GM23338 (cell line): Measurements from ENCODE around the gene ART3. TPM values are rescaled to one million over a fixed set of nuclear protein-coding genes. Genes with fewer than 3 reads are reported as not detected.

Source experiments
- ATAC-seq: fragments of 200-7000 bp; cut with Tn5 transposase; 3 replicates; pipeline ENCODE4 v1.9.1; 2020
- DNase-seq: peaks from one replicate; pipeline ENCODE4 v3.0.0-alpha.2; 2015; ENCODE audit warnings: low spot score
- H2AFZ ChIP-seq: fragments of 200-600 bp; sonication (generic); 2 replicates; pipeline ENCODE4 v1.8.0; 2016; ENCODE audit warnings: antibody characterized with exemption, mild to moderate bottlenecking, moderate library complexity
- H3F3A ChIP-seq: fragments of 200-600 bp; sonication (generic); replicated peaks from 2 replicates; pipeline ENCODE4 v1.8.0; 2017; ENCODE audit warnings: antibody characterized with exemption, mixed run types, low read depth
- H3K27ac ChIP-seq: fragments of 200-600 bp; sonication (generic); 2 replicates; pipeline ENCODE4 v1.6.1; 2016; ENCODE audit warnings: low read depth
- H3K27me3 ChIP-seq: fragments of 200-600 bp; sonication (generic); 2 replicates; pipeline ENCODE4 v1.8.0; 2016; ENCODE audit warnings: mild to moderate bottlenecking, mixed run types, moderate library complexity; ENCODE audit not compliant: insufficient read depth
- H3K36me3 ChIP-seq: fragments of 200-600 bp; sonication (generic); 2 replicates; pipeline ENCODE4 v1.8.0; 2016; ENCODE audit warnings: mild to moderate bottlenecking; ENCODE audit not compliant: insufficient read depth
- H3K4me1 ChIP-seq: fragments of 200-600 bp; sonication (generic); 2 replicates; pipeline ENCODE4 v1.8.0; 2016; ENCODE audit warnings: mild to moderate bottlenecking, moderate library complexity; ENCODE audit not compliant: insufficient read depth
- H3K4me2 ChIP-seq: fragments of 200-600 bp; sonication (generic); 2 replicates; pipeline ENCODE4 v1.7.1; 2017; ENCODE audit warnings: mixed run types
- H3K4me3 ChIP-seq: fragments of 200-600 bp; sonication (generic); 2 replicates; pipeline ENCODE4 v1.6.1; 2016; ENCODE audit warnings: mixed run types
- H3K79me2 ChIP-seq: fragments of 200-600 bp; sonication (generic); replicated peaks from 2 replicates; pipeline ENCODE4 v1.8.0; 2017; ENCODE audit warnings: mild to moderate bottlenecking; ENCODE audit not compliant: insufficient read depth
- H3K9me2 ChIP-seq: fragments of 200-600 bp; sonication (generic); 2 replicates; pipeline ENCODE4 v1.8.0; 2017; ENCODE audit not compliant: insufficient read depth
- H4K20me1 ChIP-seq: fragments of 200-600 bp; sonication (generic); replicated peaks from 2 replicates; pipeline ENCODE4 v1.8.0; 2017; ENCODE audit warnings: mild to moderate bottlenecking; ENCODE audit not compliant: insufficient read depth
- H3K27ac Mint-ChIP-seq: 2 replicates; pipeline ENCODE4 v1.8.0; 2020; ENCODE audit warnings: inconsistent platforms, mild to moderate bottlenecking, moderate library complexity, mixed read lengths
- H3K27me3 Mint-ChIP-seq: 3 replicates; pipeline ENCODE4 v1.8.0; 2022; ENCODE audit warnings: low read depth, mild to moderate bottlenecking, moderate library complexity, mixed read lengths, inconsistent platforms; ENCODE audit not compliant: insufficient read depth, poor library complexity
- H3K36me3 Mint-ChIP-seq: 3 replicates; pipeline ENCODE4 v1.8.0; 2021; ENCODE audit warnings: low read depth, mild to moderate bottlenecking, inconsistent platforms, moderate library complexity, mixed read lengths
- H3K4me1 Mint-ChIP-seq: 3 replicates; pipeline ENCODE4 v1.8.0; 2020; ENCODE audit warnings: mild to moderate bottlenecking, inconsistent platforms, mixed read lengths
- H3K4me3 Mint-ChIP-seq: 3 replicates; pipeline ENCODE4 v1.8.0; 2021; ENCODE audit warnings: moderate library complexity, mild to moderate bottlenecking, inconsistent platforms, mixed read lengths
- H3K9me3 Mint-ChIP-seq: 3 replicates; pipeline ENCODE4 v1.8.0; 2020; ENCODE audit warnings: moderate library complexity, mild to moderate bottlenecking, inconsistent platforms, mixed read lengths
- CREB1 ChIP-seq: fragments of 250-450 bp; sonication (Bioruptor Pico); IDR thresholded peaks from 2 replicates; pipeline ENCODE4 v1.5.0; 2020; ENCODE audit warnings: low read depth, mild to moderate bottlenecking, moderate library complexity
- EZH2 ChIP-seq: fragments of 200-600 bp; sonication (generic); IDR thresholded peaks from one replicate; pipeline ENCODE4 v1.8.0; 2017; ENCODE audit warnings: antibody characterized with exemption, mild to moderate bottlenecking, low read depth; ENCODE audit not compliant: unreplicated experiment
- JUNB ChIP-seq: IDR thresholded peaks from one replicate; pipeline ENCODE4 v1.6.1; 2016; ENCODE audit warnings: antibody characterized with exemption; ENCODE audit not compliant: unreplicated experiment
- NANOG ChIP-seq: IDR thresholded peaks from 2 replicates; pipeline ENCODE4 v1.6.1; 2016; ENCODE audit warnings: antibody characterized with exemption, borderline replicate concordance
- STAT1 ChIP-seq: IDR thresholded peaks from one replicate; pipeline ENCODE4 v1.6.1; 2016; ENCODE audit warnings: antibody characterized with exemption; ENCODE audit not compliant: unreplicated experiment
- ZNF114 ChIP-seq: fragments of 250-450 bp; sonication (Bioruptor Pico); IDR thresholded peaks from 2 replicates; pipeline ENCODE4 v1.5.0; 2020; ENCODE audit warnings: mild to moderate bottlenecking, moderate library complexity
- ZNF331 ChIP-seq: fragments of 250-450 bp; sonication (Bioruptor Pico); IDR thresholded peaks from 2 replicates; pipeline ENCODE4 v1.5.0; 2020; ENCODE audit warnings: low read depth, mild to moderate bottlenecking, moderate library complexity
- polyA plus RNA-seq: library from polyadenylated mRNA; unstranded; fragments of >200 nt; fragmentation: Nextera tagmentation; extraction: Ambion mirVana; gene quantifications from 2 replicates; pipeline ENCODE4 v1.2.1, GENCODE V29; 2016
- total RNA-seq: library from RNA; depleted of rRNA; stranded (reverse); fragments of >200 nt; shearing (Covaris generic); gene quantifications from 2 replicates; pipeline ENCODE4 v1.2.3, GENCODE V29; 2014
- TF ChIP-seq, protein P1 (sequence below): IDR thresholded peaks from 2 replicates; pipeline ENCODE4 v1.6.1; 2016; ENCODE audit warnings: antibody characterized with exemption

The ART3 gene
- total and polyA plus RNA-seq, 2 experiments from 2014 or later: 0.87 to 1.7 TPM

DNA sequence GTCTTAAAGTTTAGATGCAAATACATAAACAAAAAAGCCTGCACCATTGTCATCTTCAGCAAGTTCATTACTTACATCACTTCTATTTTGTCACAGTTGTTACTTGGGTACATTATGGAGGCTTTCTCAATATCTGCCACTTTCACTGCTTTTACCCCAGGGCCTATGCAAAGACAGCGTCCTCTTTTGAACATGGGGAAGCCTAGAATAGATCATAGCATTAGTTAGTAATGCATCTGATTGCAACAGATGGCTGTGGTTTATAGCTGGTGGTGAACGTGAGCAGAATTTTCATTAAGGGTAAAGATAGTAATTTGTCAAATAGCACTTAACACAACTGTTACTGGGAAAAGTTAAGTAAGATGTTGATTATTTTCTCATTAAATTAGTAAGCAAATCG, 39.4 kb upstream of the ART3 start:
- Histone ChIP-seq H2AFZ (peak overlapping the region; percentile 72; the same call in 1 of the 2 replicates), H3K27me3 (no peaks in the 10 kb centered on the region), H3K4me1 (no peaks in the 10 kb centered on the region), H3K27ac (0 out of 2 replicates have a peak overlapping the region, but pooled peaks have one; percentile 41), H3K9me2 (no peaks in the 10 kb centered on the region), H3K4me3 (no peak overlapping the region), H3K36me3 (no peaks in the 10 kb centered on the region), H3K4me2 (no peak overlapping the region), H4K20me1 (no peaks in the 10 kb centered on the region), H3K79me2 (no peaks in the 10 kb centered on the region), H3F3A (no peaks in the 10 kb centered on the region)
- TF ChIP-seq NANOG (no peak), EZH2 (no peak), JUNB (no peak), CREB1 (CRISPR knock-in tag) (no peak)
- no peak overlapping the region for H3K27ac Mint-ChIP-seq
- no peaks in the 10 kb centered on the region for H3K36me3 Mint-ChIP-seq
- H3K4me3 Mint-ChIP-seq: no peak overlapping the region
- no peaks in the 10 kb centered on the region for H3K27me3 Mint-ChIP-seq
- DNase-seq (no peak), ATAC-seq (no peak)
- no peaks in the 10 kb centered on the region for H3K9me3 Mint-ChIP-seq
- H3K4me1 Mint-ChIP-seq: no peaks in the 10 kb centered on the region

- no peaks in the 10 kb centered on the region for H3K27me3 ChIP-seq
Observed at GRCh38 chr4:76035799-76036380, 38.6 kb upstream of the ART3 start, which contains the start of gene CXCL11. Gene CXCL11 (minus strand): TSS chr4:76036070. CDS start chr4:76035987, 83 bp downstream.

GRCh38 chr4:76036855-76037254, 37.7 kb upstream of the ART3 start:
- ATAC-seq: peak; percentile 59
- TF ChIP-seq NANOG (no peak), JUNB (no peak), STAT1 (no peak)
- TF ChIP-seq, protein P1, sequence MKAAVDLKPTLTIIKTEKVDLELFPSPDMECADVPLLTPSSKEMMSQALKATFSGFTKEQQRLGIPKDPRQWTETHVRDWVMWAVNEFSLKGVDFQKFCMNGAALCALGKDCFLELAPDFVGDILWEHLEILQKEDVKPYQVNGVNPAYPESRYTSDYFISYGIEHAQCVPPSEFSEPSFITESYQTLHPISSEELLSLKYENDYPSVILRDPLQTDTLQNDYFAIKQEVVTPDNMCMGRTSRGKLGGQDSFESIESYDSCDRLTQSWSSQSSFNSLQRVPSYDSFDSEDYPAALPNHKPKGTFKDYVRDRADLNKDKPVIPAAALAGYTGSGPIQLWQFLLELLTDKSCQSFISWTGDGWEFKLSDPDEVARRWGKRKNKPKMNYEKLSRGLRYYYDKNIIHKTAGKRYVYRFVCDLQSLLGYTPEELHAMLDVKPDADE: no peak

More at GRCh38 chr4:76035799-76036380, 38.6 kb upstream of the ART3 start, which contains the start of gene CXCL11:
- ATAC-seq (no peak), DNase-seq (no peak)
- Histone ChIP-seq H3K9me2 (no peaks in the 10 kb centered on the region), H3F3A (no peaks in the 10 kb centered on the region), H3K4me3 (no peak within 1 kb of the TSS), H3K4me1 (no peaks in the 10 kb centered on the region), H3K27ac (0 out of 2 replicates have a peak within 1 kb of the TSS, but pooled peaks have one; percentile 41), H2AFZ (peak within 1 kb of the TSS; percentile 80), H3K4me2 (no peak within 1 kb of the TSS), H3K36me3 (no peaks in the 10 kb centered on the region), H3K79me2 (no peaks in the 10 kb centered on the region), H4K20me1 (no peaks in the 10 kb centered on the region)
- Mint-ChIP-seq H3K4me1 (no peaks in the 10 kb centered on the region), H3K4me3 (no peak within 1 kb of the TSS), H3K36me3 (no peaks in the 10 kb centered on the region), H3K9me3 (no peaks in the 10 kb centered on the region), H3K27ac (no peak within 1 kb of the TSS), H3K27me3 (no peaks in the 10 kb centered on the region)
- TF ChIP-seq ZNF114 (no peak), STAT1 (no peak), ZNF331 (CRISPR knock-in tag) (no peak), NANOG (no peak)
- TF ChIP-seq, protein P1: no peak

More at GRCh38 chr4:76036855-76037254, 37.7 kb upstream of the ART3 start:
- H2AFZ ChIP-seq: peak overlapping the region; percentile 80
- H3K4me2 ChIP-seq: no peak overlapping the region
- H3K4me1 Mint-ChIP-seq: no peaks in the 10 kb centered on the region
- no peak overlapping the region for H3K27ac ChIP-seq
- H3F3A ChIP-seq: no peaks in the 10 kb centered on the region
- no peaks in the 10 kb centered on the region for H3K27me3 ChIP-seq
- H3K79me2 ChIP-seq: no peaks in the 10 kb centered on the region
- H3K36me3 ChIP-seq: no peaks in the 10 kb centered on the region
- H4K20me1 ChIP-seq: no peaks in the 10 kb centered on the region
- H3K27ac Mint-ChIP-seq: no peak overlapping the region
- H3K4me3 ChIP-seq: no peak overlapping the region
- no peaks in the 10 kb centered on the region for H3K27me3 Mint-ChIP-seq
- DNase-seq: no peak
- no peaks in the 10 kb centered on the region for H3K4me1 ChIP-seq
- H3K9me2 ChIP-seq: no peaks in the 10 kb centered on the region
- H3K36me3 Mint-ChIP-seq: no peaks in the 10 kb centered on the region
- H3K9me3 Mint-ChIP-seq: no peaks in the 10 kb centered on the region
- H3K4me3 Mint-ChIP-seq: no peak overlapping the region
